GM12874 (cell line): ENCODE measurements around the gene WNT7B.

ENCODE experiments used
- TF ChIP-seq, protein P1 (sequence below): IDR thresholded peaks from 2 replicates; pipeline ENCODE4 v1.5.1; 2011; ENCODE audit warnings: low read depth, mild to moderate bottlenecking, control low read depth, low read length, moderate library complexity; ENCODE audit not compliant: insufficient read depth

The WNT7B gene

DNA sequence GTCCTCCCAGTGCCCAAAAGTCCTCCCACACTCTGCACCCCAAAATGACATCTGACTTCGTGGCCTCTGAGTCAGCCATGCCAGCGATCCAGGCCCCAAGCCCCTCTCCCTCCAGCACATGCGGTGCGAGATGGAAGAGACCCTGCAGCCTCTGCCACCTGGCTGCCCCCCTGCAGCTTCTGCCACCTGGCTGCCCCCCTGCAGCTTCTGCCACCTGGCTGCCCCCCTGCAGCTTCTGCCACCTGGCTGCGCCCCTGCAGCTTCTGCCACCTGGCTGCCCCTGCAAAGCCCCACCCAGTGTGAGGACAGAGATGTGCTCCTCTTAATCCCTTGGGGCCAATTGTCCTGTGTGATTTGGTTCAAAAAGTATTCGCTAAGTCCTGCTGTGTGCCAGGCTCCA lies 68.0 kb downstream of the WNT7B start:
- TF ChIP-seq, protein P1, sequence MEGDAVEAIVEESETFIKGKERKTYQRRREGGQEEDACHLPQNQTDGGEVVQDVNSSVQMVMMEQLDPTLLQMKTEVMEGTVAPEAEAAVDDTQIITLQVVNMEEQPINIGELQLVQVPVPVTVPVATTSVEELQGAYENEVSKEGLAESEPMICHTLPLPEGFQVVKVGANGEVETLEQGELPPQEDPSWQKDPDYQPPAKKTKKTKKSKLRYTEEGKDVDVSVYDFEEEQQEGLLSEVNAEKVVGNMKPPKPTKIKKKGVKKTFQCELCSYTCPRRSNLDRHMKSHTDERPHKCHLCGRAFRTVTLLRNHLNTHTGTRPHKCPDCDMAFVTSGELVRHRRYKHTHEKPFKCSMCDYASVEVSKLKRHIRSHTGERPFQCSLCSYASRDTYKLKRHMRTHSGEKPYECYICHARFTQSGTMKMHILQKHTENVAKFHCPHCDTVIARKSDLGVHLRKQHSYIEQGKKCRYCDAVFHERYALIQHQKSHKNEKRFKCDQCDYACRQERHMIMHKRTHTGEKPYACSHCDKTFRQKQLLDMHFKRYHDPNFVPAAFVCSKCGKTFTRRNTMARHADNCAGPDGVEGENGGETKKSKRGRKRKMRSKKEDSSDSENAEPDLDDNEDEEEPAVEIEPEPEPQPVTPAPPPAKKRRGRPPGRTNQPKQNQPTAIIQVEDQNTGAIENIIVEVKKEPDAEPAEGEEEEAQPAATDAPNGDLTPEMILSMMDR = no peak

GRCh38 chr22:45907996-45908395 lies 69.0 kb downstream of the WNT7B start:
- TF ChIP-seq, protein P1 = no peak

DNA sequence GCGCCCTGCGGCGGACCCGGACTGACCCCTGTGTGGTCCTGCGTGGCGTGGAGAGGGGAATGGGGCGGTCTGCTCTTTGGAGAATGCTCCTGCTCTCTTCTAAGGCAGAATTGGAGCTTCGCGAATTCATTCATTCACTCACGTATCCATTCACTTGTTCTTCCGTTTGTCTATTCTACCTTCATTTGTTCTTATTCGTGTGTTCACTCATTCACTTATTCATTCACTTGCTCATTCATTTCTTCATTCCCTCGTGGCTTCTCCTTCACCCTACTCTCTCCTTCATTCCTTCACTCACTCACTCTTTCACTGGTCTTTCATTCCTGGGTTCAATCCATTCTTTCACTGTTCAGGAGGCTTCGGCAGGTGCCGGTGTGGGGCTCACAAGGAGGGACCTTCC lies 69.6 kb downstream of the WNT7B start:
- TF ChIP-seq, protein P1 = no peak

DNA sequence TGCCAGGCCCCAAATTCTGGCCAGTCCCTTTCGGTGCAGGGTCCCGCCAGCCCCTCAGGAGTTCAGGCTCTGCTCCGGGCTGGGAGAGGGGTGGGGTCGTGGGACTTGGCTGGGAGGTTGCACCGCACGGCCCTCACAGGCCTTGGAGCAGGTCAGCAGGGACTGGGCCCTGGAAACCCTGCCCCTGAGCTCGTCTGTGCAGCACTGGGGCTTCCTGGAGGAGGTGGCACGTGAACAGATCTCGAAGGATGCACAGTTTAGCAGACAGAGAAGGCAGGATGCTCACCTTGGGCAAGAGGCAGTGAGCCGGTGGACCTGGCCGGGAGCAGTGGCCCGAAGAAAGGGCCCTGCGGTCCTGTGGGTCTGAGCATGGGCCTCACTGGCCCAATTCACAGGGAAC lies 70.0 kb downstream of the WNT7B start:
- TF ChIP-seq, protein P1 = no peak

DNA sequence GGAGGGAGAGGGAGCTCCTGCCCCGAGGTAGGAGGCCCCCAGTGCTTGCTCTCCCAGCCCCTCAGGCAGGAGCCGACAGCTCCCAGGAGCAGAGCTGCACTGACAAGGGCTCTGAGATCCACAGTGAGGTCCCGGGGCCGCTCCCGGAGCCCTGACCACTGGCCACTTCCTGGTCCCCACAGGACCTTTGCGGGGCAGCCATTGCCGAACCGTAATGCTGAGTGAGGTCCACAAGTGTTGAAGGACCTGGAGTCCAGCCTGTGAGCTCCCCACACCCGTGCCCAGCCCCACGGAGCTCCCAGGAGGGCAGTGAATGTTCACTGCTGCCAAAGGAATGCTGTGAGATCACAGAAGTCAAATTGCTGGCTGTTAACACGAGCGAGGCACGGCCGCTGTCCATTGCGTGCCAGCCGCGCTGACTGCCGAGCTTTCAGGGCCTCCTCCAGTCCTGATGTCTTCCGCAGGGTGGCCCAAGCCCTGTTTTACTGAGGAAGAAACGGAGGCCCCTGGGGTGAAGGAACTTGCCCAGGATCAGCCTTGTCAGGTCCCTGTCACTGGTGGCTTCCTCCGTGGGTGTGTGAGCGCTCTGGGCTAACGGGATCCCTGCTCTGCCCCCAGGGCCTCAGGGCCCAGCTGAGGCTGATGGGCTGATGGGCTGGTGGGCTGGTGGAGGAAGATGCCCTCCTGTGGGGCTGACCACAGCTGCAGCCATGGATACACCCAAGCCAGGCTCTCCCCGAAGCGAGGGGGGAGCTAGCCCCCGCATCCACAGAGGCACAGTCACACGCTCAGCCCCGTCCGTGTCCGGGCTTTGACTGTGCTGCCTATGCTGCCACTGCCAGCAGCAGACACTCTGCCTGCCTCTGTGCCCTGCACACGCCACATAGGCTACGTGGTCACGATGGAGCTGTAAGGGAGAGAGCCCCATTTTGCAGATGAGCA lies 70.8 kb downstream of the WNT7B start:
- TF ChIP-seq, protein P1 = no peak

- TF ChIP-seq, protein P1 = no peak
These were observed 71.5 kb downstream of the WNT7B start for GRCh38 chr22:45905326-45905923.

- TF ChIP-seq, protein P1 = no peak
These were observed 72.7 kb downstream of the WNT7B start for GRCh38 chr22:45904236-45904635.
